NCI-H146 (cell line): ENCODE results near the gene FLRT2.

ENCODE experiments used
- DNase-seq: peaks from one replicate; lab custom pipeline; 2025; lab: John Stamatoyannopoulos, UW

The FLRT2 gene

GRCh38 chr14:85596562-85596961, 66.6 kb downstream of the FLRT2 start:
- DNase-seq = peak; percentile 11

DNA sequence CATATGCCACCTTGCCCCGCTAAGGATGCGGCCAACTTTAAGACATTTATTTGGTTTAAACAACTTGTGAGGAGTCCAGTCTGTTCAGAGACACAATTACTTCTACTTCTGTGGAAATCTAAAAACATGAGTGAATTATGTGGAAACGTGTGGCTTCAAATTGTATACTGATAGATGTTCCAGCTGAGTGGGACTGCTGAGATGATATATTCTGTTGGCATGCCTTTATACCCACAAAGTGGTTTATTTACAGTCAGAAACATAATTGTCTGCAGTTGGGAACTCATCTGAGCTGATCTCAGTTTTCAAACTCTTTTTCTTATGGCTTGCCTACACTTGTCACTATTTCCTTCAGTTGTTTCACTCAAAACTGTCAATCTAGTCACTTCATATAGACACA, 67.8 kb downstream of the FLRT2 start:
- DNase-seq = no peak

DNA sequence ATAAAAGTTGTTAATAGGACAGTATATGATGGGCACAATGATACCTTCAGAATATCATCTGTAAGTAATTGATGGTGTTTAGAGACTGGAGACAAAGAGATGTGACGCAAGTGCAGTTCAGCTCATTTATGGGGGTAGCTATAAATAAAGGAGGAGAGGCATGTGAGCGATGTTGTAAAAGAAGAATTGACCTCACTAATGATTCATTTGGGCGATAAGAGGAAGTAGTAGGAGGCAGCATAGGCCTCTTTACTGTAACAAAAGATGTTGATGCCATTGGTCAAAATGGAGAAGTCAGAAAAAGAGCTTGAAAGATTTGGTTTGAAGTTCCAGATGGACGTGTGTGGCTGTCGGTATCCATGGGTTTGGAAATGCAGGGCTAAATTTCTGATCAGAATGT, 70.0 kb downstream of the FLRT2 start:
- no peak for DNase-seq

DNA sequence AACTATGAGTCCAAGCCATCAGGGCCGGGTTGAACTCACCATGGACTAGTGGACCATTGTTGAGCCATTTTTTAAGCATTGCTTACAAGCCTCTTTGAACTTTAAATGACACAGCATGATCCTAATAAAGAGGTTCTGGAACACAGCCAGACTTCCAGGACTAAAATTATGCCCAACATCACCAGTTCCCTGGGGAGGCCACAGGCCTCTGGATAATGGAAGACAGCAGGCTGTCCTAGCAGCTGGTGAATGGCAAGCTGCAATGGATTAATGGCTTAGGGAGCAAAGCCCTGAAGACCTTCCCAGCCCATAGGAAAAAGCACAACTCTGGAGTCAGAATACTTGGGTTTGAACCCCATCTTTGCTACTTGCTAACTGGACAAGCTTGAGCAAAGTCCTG, 71.3 kb downstream of the FLRT2 start:
- DNase-seq = peak; percentile 93

DNA sequence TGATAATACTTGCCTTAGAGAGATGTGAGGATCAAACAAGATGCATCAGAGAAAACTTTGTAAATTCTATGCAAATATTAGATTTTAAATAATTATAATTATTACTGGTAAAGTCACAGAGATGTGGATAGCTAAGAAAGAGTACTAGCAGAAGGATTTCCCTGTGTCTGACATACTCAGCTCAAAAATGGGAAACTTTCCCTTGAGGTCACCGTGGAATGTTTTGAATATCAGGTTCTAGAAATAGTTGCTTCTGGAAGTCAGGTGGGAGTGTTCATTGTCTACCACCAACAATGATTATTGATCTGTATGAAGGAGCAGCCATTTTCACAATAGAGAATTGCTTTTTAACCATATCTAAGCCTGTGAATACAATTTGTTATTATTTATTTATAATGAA, 71.7 kb downstream of the FLRT2 start:
- peak; percentile 18 for DNase-seq

- no peak for DNase-seq
These were observed 72.4 kb downstream of the FLRT2 start for GRCh38 chr14:85602345-85602744.

DNA sequence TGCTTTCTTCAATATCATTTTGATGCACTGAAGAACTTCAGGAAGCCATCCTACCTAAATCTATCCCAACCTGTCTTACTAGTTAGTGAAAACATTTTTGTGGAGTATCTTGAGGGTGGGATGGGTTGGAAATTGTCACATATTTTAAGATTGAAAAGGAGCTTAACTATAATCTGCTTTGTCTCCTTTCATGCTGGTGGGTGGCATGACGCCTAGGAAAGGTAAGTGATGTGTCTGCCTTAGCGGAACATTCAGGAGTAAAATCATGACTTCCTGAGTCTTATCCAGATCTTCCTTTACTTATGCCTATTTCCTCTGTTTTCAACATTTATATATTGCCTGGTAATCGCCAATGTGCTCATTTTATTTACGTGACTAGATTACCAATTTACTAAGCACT, 74.1 kb downstream of the FLRT2 start:
- DNase-seq = no peak

DNA sequence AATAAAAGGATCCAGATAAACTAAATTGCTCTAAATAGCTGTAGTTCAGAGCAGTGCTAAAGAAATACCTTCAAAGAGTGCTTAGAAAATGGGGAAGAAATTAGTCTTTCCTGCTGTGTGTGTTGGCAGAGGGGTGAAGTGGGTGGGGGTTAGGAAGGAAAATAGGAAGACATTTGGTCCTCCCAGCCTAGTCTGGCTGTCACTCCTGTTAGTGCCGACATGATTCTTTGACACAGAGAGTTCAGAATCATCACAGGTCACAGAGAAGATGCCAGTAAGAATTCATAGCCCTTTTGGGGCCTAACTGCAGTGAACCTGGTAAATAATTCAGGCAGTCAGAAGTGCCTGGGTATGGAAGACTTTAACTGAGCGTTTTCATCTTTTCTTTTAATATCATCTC, 74.8 kb downstream of the FLRT2 start:
- peak; percentile 20 for DNase-seq

DNA sequence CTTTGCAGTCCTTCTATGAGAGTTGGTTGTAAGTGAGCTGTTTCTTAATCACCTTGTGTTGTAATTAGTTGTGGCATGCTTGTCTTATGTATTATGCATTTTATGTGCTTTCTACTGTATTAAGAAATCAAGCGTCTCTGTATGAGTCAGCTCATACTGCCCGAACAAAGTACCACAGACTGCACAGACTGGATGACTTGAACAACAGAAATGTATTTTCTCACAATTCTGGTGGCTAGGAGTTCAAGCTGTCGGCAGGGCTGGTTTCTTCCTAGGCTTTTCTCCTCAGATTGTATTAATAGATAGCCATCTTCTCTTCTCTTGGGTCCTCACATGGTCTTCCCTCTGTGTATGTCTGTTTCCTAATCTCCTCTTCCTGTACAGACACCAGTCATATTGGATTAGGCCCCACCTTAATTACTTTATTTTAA, 77.7 kb downstream of the FLRT2 start:
- no peak for DNase-seq

DNA sequence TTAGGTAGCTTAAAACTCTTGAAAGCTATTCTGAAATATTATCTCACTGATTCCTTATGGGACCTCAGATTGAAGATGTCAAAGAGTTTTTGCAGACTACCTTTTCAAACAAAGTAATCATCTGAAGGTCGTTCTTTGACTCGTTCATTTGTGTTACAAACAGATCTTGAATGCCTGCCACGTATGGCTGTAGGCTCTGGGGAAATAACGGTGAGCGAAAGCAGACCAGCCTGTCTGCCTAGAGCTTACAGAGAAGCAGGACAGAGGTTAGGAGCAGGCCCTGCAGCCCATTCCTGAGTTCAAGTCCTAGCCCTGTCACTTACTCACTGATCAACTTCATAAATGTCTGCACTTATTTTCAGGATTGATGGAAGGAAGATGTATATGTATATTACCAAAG, 83.6 kb downstream of the FLRT2 start:
- no peak for DNase-seq

GRCh38 chr14:85616386-85616885, 86.5 kb downstream of the FLRT2 start:
- DNase-seq = no peak

GRCh38 chr14:85616886-85617285, 86.9 kb downstream of the FLRT2 start:
- no peak for DNase-seq

DNA sequence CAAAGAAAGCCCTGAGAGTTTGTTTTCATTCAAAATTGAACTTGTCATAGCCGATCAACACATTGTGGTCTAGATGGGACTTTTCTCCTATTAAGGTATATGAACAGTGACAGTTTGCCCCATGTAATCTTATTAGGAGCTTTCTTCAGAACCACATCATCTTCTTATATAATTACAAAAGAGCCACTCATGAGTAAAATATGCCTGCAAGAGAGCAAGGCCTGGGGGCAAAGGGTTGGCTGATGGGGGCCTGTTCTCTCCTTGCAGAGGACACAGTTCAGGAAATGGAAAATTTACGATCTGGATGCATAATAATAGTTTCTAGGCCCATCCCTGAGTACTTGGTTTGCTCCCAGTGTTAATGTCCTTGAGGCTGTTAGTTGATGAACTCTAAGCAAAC, 87.8 kb downstream of the FLRT2 start:
- DNase-seq = no peak

DNA sequence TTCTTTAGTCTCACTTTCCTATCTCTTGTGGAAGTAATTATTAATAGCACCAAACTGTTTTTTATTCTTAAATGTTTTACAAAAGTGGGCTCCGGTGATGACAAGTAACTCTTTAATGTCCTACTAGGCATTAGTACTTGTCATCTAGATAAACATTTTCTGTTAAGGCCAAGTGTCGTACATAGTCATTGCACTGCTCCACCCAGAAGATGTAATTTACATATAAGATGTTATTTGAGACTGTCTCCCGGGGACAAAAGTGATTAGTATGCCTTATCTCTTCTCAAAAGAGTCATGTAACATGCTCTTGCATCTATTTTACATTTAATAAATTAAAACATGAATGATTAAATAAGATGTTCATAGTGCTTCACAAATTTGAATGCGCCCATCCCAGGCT, 88.4 kb downstream of the FLRT2 start:
- no peak for DNase-seq

DNA sequence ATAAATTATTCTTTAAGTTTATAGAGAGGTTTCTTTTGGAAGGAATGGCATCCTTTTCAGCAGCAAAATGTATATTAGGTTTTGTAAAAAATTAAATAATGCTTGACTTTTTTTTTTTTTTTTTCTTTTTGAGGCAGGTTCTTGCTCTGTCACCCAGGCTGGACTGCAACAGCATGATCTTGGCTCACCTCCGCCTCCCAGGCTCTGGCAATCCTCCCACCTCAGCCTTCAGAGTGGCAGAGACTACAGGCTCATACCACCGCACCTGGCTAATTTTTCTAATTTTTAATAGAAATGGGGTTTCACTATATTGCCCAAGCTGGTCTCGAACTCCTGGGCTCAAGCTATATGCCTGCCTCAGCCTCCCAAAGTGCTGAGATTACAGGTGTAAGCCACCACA, 89.0 kb downstream of the FLRT2 start:
- no peak for DNase-seq

- DNase-seq = no peak
These were observed 89.9 kb downstream of the FLRT2 start for GRCh38 chr14:85619851-85620250.

GRCh38 chr14:85620947-85621346, 91.0 kb downstream of the FLRT2 start:
- no peak for DNase-seq

GRCh38 chr14:85622106-85622505, 92.2 kb downstream of the FLRT2 start:
- no peak for DNase-seq

- no peak for DNase-seq
These were observed 93.2 kb downstream of the FLRT2 start for GRCh38 chr14:85622986-85623685.

GRCh38 chr14:85625925-85626585, 96.1 kb downstream of the FLRT2 start:
- DNase-seq = no peak

DNA sequence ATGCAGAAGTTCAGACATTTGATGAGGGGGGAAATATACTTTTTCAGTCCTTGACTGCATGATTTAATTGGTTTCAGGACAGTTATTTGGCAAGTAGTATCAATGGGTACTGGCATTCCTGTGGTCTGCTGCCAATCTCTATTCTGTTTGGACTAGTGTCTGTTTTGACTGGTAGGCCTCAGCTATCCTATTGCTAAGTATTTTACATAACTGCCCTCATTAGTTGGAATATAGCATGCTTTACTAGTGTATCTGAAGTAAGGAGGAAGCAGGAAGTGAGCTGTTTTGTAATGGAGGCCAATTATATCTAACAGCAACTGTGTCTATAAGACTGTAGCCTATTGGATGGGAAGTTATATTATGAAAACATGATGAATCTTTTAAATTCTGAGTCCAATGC, 104.3 kb downstream of the FLRT2 start:
- DNase-seq = no peak

GRCh38 chr14:85644211-85644610, 114.3 kb downstream of the FLRT2 start:
- DNase-seq = no peak

DNA sequence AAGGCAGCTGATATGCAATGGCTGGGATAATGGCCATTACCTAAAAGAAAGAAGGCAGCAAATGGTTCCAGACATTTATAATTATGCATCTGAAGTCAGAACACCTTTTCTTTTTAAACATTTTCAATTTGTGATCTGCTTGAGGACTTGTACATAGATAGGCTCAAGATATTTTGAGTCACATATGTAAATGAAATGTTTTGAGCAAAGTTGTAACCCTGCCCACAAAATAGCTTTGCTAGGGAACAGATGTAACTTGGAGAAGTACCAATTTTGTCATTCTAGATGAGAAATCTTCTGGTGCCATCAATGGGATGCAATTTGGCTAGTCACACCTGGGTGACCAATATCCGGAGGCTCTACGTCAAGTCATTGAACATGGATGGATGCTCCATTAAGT, 123.1 kb downstream of the FLRT2 start:
- DNase-seq = no peak
